ENCODE results near the gene GNPTG.

GNPTG gene

DNA sequence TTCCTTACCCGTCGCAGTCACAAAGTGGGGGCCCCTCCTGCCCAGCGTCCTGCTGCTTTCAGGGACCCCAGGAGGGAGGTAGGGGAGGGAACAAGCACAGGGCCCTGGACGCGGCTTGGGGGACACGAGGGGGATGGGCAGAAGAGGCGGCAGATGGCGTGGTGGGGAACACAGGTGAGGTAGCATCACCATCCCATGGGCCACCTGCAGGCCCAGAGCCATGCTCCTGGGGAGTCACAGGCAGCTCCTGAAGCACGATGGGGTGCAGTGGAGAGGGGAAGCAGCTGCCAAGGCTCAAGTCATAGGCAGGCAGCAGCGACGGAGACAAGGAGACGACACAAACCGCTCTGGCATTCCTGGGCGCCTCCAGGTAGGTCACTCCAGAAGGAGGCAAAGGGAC, 52.0 kb downstream of the GNPTG start:
- TF ChIP-seq EZH2phosphoT487 (IDR thresholded peaks at IDR 0.05; ENCODE audit: low read depth): no peak
- TF ChIP-seq, protein P1, sequence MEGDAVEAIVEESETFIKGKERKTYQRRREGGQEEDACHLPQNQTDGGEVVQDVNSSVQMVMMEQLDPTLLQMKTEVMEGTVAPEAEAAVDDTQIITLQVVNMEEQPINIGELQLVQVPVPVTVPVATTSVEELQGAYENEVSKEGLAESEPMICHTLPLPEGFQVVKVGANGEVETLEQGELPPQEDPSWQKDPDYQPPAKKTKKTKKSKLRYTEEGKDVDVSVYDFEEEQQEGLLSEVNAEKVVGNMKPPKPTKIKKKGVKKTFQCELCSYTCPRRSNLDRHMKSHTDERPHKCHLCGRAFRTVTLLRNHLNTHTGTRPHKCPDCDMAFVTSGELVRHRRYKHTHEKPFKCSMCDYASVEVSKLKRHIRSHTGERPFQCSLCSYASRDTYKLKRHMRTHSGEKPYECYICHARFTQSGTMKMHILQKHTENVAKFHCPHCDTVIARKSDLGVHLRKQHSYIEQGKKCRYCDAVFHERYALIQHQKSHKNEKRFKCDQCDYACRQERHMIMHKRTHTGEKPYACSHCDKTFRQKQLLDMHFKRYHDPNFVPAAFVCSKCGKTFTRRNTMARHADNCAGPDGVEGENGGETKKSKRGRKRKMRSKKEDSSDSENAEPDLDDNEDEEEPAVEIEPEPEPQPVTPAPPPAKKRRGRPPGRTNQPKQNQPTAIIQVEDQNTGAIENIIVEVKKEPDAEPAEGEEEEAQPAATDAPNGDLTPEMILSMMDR (IDR thresholded peaks at IDR 0.05; ENCODE audit: low read depth, low read length): no peak
- Histone ChIP-seq H3K36me3 (replicated peaks; ENCODE audit: low read depth, low read length) (peaks cover 11% of the 10 kb centered on the region), H3K4me2 (ENCODE audit: low read length) (no peak overlapping the region), H3K79me2 (ENCODE audit: low read length) (peaks cover 29% of the 10 kb centered on the region), H3K9ac (ENCODE audit: low read length) (no peak overlapping the region), H2AFZ (ENCODE audit: low read depth, low read length) (no peak overlapping the region), H3K27ac (ENCODE audit: low read length) (no peak overlapping the region), H3K4me3 (ENCODE audit: low read length) (no peak overlapping the region), H3K4me1 (ENCODE audit: low read length) (peaks cover 7% of the 10 kb centered on the region; the same call in 1 of the 2 replicates), H3K9me3 (ENCODE audit: insufficient read depth, low read length) (no peaks in the 10 kb centered on the region), H3K27me3 (ENCODE audit: low read depth, low read length) (no peaks in the 10 kb centered on the region), H4K20me1 (ENCODE audit: insufficient read depth, low read length) (peaks cover 31% of the 10 kb centered on the region)

DNA sequence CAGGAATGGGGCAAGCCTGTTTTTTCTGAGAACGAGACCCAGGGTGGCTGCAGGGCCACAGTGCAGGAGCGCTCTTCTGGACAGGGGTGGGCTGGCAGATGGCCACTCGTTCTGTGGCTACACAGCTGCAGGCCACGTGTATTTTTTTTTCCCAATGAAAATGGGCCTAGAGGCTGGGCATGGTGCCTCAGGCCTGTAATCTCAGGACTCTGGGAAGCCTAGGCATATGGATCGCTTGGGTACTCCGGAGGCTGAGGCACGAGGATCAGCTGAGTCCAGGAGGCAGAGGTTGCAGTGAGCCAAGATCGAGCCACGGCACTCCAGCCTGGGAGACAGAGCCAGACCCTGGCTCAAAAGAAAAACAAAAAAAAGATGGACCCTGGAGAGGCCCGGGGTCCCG, 56.0 kb downstream of the GNPTG start:
- no peaks in the 10 kb centered on the region for H3K27me3 ChIP-seq (ENCODE audit: low read depth, low read length)
- H2AFZ ChIP-seq (ENCODE audit: low read depth, low read length): no peak overlapping the region
- no peaks in the 10 kb centered on the region for H3K9me3 ChIP-seq (ENCODE audit: insufficient read depth, low read length)
- H3K4me2 ChIP-seq (ENCODE audit: low read length): peak overlapping the region; percentile 82
- peaks cover 19% of the 10 kb centered on the region for H3K36me3 ChIP-seq (replicated peaks; ENCODE audit: low read depth, low read length)
- H3K79me2 ChIP-seq (ENCODE audit: low read length): peaks cover 31% of the 10 kb centered on the region
- no peak overlapping the region for H3K27ac ChIP-seq (ENCODE audit: low read length)
- H4K20me1 ChIP-seq (ENCODE audit: insufficient read depth, low read length): peaks cover 42% of the 10 kb centered on the region
- TF ChIP-seq, protein P1 (IDR thresholded peaks at IDR 0.05; ENCODE audit: low read depth, low read length): no peak
- TF ChIP-seq EZH2phosphoT487 (IDR thresholded peaks at IDR 0.05; ENCODE audit: low read depth): no peak
- H3K4me3 ChIP-seq (ENCODE audit: low read length): peak overlapping the region; percentile 80
- no peak overlapping the region for H3K9ac ChIP-seq (ENCODE audit: low read length)
- peaks cover 7% of the 10 kb centered on the region; the same call in 1 of the 2 replicates for H3K4me1 ChIP-seq (ENCODE audit: low read length)

DNA sequence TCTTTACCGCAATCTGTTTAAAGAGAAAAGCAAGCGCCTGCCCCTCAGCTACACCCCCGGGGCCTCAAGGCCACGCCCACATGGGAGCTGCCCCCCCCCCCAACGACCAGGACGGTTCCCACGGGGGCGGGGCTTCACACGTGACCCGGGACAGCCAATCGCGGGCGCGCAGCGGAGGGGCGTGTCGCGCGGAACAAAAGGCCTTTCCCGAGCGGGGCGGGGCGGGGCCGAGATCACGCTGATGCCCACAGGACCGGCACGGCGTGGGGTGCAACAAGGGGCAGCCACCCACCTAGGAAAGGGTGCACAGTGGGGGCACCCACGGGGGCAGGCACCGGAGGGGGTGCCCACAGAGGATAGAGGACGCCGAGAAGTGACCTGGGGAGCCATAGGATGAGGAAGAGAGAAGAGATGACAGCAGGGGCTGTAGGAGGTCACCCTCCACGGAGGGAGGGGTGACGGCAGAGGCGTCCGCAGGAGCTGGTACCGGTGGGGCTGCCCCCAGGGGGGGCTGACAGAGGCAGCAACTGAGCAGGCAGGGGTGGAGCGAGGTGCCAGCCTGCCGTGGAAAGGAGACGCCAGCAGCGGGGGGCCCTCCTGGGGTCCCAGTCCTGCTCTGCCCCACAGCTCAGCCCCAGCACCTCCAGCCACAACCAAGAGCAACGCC, 56.6 kb downstream of the GNPTG start:
- Histone ChIP-seq H3K4me2 (ENCODE audit: low read length) (peak overlapping the region; percentile 82), H3K4me3 (ENCODE audit: low read length) (peak overlapping the region; percentile 80), H3K27me3 (ENCODE audit: low read depth, low read length) (no peaks in the 10 kb centered on the region), H4K20me1 (ENCODE audit: insufficient read depth, low read length) (peaks cover 43% of the 10 kb centered on the region), H3K79me2 (ENCODE audit: low read length) (peaks cover 28% of the 10 kb centered on the region), H3K27ac (ENCODE audit: low read length) (no peak overlapping the region), H3K9ac (ENCODE audit: low read length) (no peak overlapping the region; the same call in 1 of the 2 replicates), H3K4me1 (ENCODE audit: low read length) (peaks cover 7% of the 10 kb centered on the region; the same call in 1 of the 2 replicates), H3K9me3 (ENCODE audit: insufficient read depth, low read length) (no peaks in the 10 kb centered on the region), H3K36me3 (replicated peaks; ENCODE audit: low read depth, low read length) (peaks cover 15% of the 10 kb centered on the region), H2AFZ (ENCODE audit: low read depth, low read length) (no peak overlapping the region)
- TF ChIP-seq, protein P1 (IDR thresholded peaks at IDR 0.05; ENCODE audit: low read depth, low read length): no peak
- TF ChIP-seq EZH2phosphoT487 (IDR thresholded peaks at IDR 0.05; ENCODE audit: low read depth): no peak

DNA sequence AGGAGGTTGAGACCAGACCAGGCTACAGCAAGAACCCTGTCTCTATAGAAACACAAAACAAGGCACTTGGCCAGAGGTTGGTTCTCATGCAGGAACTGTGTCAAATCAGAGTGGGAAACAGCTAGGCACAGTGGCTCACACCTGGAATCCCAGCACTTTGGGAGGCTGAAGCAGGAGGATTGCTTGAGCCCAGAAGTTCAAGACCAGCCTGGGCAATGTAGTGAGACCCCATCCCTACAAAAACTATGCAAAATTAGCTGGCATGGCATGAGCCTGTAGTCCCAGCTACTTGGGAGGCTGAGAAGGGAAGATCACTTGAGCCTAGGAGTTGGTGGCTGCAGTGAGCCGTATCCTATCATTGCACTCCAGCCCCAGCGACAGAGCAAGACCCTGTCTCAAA, 61.1 kb downstream of the GNPTG start:
- H3K27me3 ChIP-seq (ENCODE audit: low read depth, low read length): no peaks in the 10 kb centered on the region
- no peaks in the 10 kb centered on the region for H3K9me3 ChIP-seq (ENCODE audit: insufficient read depth, low read length)
- no peak overlapping the region for H2AFZ ChIP-seq (ENCODE audit: low read depth, low read length)
- H3K4me2 ChIP-seq (ENCODE audit: low read length): no peak overlapping the region
- no peak overlapping the region for H3K4me3 ChIP-seq (ENCODE audit: low read length)
- TF ChIP-seq, protein P1 (IDR thresholded peaks at IDR 0.05; ENCODE audit: low read depth, low read length): no peak
- TF ChIP-seq EZH2phosphoT487 (IDR thresholded peaks at IDR 0.05; ENCODE audit: low read depth): no peak
- peaks cover 19% of the 10 kb centered on the region for H4K20me1 ChIP-seq (ENCODE audit: insufficient read depth, low read length)
- H3K79me2 ChIP-seq (ENCODE audit: low read length): peaks cover 24% of the 10 kb centered on the region
- peaks cover 8% of the 10 kb centered on the region; the same call in 1 of the 2 replicates for H3K4me1 ChIP-seq (ENCODE audit: low read length)
- H3K27ac ChIP-seq (ENCODE audit: low read length): no peak overlapping the region
- H3K36me3 ChIP-seq (replicated peaks; ENCODE audit: low read depth, low read length): peaks cover 15% of the 10 kb centered on the region
- no peak overlapping the region for H3K9ac ChIP-seq (ENCODE audit: low read length)

Measured in OCI-LY3 (cell line).